AG10803 (cell line): Measurements from ENCODE around the gene ENTHD1.

Experiments used
- DNase-seq: peaks from one replicate; pipeline ENCODE4 v3.0.0; 2010; ENCODE audit warnings: low read depth
- H3K4me3 ChIP-seq: 2 replicates; pipeline ENCODE4 v1.5.1; 2011; ENCODE audit warnings: mild to moderate bottlenecking, low read length, control low read depth
- TF ChIP-seq, protein P1 (sequence below): conservative IDR thresholded peaks from 2 replicates; pipeline ENCODE4 v1.5.1; 2011; ENCODE audit warnings: mild to moderate bottlenecking, low read length, control low read depth, inconsistent platforms

Gene ENTHD1

DNA sequence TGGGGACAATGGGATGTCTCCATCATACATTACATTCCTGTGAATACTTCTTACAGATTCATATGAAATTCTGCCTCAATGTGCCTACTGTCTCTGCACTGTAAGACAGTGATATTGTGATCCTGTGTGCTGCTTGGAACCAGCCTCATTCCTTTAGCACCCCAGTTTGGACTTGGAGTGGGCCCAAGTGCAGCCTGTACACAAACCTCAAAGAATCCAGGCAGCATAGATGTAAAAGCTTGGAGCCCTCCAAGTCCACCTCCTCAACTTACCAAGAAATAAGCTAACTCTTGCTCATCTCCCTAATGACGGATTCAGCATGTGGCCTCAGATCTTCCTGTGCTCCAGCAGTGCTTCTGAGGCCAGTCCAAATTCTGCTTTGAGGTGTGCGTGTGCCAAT, 31.7 kb upstream of the ENTHD1 start:
- TF ChIP-seq, protein P1, sequence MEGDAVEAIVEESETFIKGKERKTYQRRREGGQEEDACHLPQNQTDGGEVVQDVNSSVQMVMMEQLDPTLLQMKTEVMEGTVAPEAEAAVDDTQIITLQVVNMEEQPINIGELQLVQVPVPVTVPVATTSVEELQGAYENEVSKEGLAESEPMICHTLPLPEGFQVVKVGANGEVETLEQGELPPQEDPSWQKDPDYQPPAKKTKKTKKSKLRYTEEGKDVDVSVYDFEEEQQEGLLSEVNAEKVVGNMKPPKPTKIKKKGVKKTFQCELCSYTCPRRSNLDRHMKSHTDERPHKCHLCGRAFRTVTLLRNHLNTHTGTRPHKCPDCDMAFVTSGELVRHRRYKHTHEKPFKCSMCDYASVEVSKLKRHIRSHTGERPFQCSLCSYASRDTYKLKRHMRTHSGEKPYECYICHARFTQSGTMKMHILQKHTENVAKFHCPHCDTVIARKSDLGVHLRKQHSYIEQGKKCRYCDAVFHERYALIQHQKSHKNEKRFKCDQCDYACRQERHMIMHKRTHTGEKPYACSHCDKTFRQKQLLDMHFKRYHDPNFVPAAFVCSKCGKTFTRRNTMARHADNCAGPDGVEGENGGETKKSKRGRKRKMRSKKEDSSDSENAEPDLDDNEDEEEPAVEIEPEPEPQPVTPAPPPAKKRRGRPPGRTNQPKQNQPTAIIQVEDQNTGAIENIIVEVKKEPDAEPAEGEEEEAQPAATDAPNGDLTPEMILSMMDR, result no peak
- no peak for DNase-seq
- no peak overlapping the region for H3K4me3 ChIP-seq

- H3K4me3 ChIP-seq, result no peak overlapping the region
- TF ChIP-seq, protein P1, result no peak
- no peak for DNase-seq
Observed at GRCh38 chr22:39924286-39924685, 30.7 kb upstream of the ENTHD1 start.

DNA sequence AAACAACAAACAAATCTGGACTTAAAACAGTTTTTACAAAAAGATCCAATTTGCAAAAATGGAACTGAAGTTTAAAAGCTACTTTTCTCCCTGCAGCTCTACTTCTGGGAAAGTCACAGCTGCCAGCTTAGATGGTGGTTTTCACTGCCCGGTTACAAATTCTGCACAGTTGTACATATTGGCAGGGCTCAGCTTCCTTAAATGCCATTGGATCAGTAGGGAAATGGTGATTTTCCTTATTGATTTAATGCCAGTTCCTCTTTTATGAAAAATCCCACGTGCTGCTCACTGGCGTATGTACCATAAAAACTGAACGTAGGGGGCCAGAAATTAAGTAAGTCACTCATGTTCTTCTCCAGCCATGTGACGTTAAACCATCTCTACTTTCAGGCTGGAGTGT, 30.1 kb upstream of the ENTHD1 start:
- H3K4me3 ChIP-seq, result no peak overlapping the region
- no peak for DNase-seq
- TF ChIP-seq, protein P1, result no peak

DNA sequence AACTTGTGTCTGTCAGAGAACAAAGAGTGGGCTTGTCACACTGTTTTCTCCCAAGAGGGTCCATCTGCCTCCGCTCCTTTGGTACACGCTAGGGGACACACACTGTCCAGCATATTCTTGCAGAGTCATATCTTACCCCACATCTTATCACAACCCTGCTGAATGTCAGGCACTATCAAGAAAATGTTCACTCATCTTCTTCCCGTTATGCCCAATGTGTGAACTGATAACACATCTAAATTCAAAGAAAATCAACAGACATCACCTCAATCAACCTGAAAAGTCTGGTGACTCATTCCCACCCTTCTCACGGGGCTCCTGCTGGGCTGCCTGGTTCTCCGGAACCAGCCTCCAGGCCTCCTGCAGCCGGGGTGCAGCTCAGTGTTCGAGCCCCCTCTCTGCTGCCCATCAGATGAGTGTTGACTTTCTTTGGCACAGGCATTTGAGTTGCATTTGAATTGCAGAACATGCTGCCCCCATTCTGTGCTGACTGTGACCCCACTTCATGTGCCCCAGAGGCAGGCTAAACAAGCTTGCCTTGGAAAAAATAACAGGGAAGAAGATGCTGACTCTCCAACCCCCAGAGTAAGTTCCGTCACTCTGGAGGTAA, 26.7 kb upstream of the ENTHD1 start:
- TF ChIP-seq, protein P1, result no peak
- no peak overlapping the region for H3K4me3 ChIP-seq
- DNase-seq, result no peak

DNA sequence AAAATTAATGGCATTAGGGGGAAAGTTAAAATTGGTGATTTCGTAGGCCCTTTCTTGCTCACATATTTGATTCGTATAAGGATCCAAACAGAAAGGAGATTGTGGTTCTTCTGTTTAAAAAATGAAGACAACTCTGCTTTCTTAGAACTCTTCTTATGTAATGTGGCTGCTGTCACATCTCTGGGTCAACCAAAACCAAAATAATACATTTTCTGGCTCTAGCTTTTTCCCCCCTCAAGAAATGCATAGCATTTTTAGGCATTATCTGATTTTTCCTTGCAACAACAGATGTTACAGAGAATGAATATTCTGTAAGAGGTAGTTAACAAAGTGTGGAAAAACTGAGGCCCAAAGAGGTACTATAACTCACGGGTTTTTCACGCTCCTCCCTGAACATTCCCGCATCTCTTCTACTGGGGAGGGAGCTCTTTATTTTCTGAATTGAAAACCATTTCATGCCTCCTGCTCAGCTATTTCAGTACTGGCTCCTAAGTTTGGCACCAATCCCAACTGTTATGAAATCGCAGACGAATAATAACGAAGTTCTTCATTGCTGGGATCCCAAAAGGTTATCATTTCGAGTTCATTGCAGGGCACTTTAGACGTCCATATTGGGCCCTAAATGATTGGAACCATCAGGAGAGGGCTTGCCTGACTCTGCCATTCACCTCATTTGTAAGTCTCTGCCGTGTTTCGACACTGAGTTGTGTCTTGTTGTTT, 24.4 kb upstream of the ENTHD1 start:
- no peak overlapping the region for H3K4me3 ChIP-seq
- DNase-seq, result peak; percentile 17
- TF ChIP-seq, protein P1, result no peak

DNA sequence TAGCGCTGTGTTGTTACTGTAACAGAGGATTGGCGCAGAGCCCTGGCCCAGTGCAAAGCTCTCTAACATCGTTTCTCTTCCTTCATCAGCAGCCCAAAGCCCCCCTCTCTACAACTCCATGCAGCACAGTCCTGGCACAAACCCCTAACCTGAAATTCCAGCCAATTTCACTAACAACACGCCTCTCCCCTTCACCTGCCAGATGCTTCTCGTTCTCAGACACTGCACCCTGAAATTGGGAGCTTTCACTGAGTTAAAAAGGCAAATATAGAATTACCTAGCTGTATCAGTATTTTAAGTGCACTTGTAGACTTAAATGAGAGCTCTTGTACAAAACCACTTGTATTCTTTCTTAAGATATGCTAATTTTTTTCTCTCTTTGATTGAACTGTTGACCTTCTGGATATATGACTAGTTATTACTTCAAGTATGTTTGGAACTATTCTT, 23.7 kb upstream of the ENTHD1 start:
- no peak for DNase-seq
- TF ChIP-seq, protein P1, result no peak
- H3K4me3 ChIP-seq, result no peak overlapping the region

GRCh38 chr22:39916496-39916895, 22.9 kb upstream of the ENTHD1 start:
- no peak overlapping the region for H3K4me3 ChIP-seq
- TF ChIP-seq, protein P1, result no peak
- no peak for DNase-seq
